K562 (cell line): ENCODE measurements around the gene VPS13D.

Source experiments
- TEAD4 ChIP-seq, 2 experiments: sonication (generic) in 1 of 2; formaldehyde crosslinking in 1 of 2; IDR thresholded peaks; 2 replicates each; pipeline versions ENCODE4 v1.6.1 to v1.8.0; 2012 to 2022; ENCODE audit warnings: borderline replicate concordance in 1 of 2, inconsistent platforms in 1 of 2, low read length in 1 of 2, mild to moderate bottlenecking in 1 of 2, missing genetic modification reagents in 1 of 2
- ZNF431 ChIP-seq: sonication (generic); formaldehyde crosslinking; IDR thresholded peaks from 2 replicates; pipeline ENCODE4 v1.8.0; 2022; ENCODE audit warnings: mild to moderate bottlenecking, missing genetic modification reagents
- TF ChIP-seq, protein P1 (sequence below): sonication (generic); formaldehyde crosslinking; IDR thresholded peaks from 2 replicates; pipeline ENCODE4 v1.8.1; 2022; ENCODE audit warnings: missing genetic modification reagents
- TF ChIP-seq, protein P2 (sequence below), 3 experiments: IDR thresholded peaks in 2 of 3; conservative IDR thresholded peaks in 1 of 3; 2 replicates each; pipeline ENCODE4 v1.5.1; 2011 to 2012; ENCODE audit warnings: low read length in 3 of 3, mild to moderate bottlenecking in 3 of 3, control low read depth in 2 of 3, improper control_type of control experiment in 1 of 3, inconsistent platforms in 1 of 3, low read depth in 1 of 3, mixed read lengths in 1 of 3, moderate library complexity in 1 of 3; ENCODE audit not compliant: insufficient read depth in 2 of 3
- TF ChIP-seq, protein P3 (sequence below): sonication (generic); formaldehyde crosslinking; IDR thresholded peaks from 2 replicates; pipeline ENCODE4 v1.8.0; 2022; ENCODE audit warnings: missing genetic modification reagents, mild to moderate bottlenecking, moderate library complexity, borderline replicate concordance

DNA sequence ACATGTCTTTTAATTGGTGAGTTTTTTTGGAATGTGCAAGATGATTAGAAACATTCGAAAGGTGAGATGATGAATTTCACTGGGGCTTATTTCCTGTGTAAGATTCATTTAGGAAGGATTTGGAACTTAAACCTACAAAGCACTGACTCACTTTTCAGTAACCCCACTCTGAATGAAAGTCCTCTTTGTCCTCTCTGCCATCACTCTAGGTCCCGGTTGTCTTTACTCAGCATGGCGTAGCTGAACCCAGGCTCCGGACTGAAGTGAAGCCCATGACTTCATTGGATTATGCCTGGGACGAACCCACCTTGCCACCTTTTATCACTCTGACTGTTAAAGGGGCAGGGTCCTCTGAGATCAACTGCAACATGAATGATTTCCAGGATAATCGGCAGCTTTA is 139.4 kb downstream of the VPS13D start:
- TF ChIP-seq, protein P1, sequence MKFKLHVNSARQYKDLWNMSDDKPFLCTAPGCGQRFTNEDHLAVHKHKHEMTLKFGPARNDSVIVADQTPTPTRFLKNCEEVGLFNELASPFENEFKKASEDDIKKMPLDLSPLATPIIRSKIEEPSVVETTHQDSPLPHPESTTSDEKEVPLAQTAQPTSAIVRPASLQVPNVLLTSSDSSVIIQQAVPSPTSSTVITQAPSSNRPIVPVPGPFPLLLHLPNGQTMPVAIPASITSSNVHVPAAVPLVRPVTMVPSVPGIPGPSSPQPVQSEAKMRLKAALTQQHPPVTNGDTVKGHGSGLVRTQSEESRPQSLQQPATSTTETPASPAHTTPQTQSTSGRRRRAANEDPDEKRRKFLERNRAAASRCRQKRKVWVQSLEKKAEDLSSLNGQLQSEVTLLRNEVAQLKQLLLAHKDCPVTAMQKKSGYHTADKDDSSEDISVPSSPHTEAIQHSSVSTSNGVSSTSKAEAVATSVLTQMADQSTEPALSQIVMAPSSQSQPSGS = no peak
- TF ChIP-seq, protein P2, sequence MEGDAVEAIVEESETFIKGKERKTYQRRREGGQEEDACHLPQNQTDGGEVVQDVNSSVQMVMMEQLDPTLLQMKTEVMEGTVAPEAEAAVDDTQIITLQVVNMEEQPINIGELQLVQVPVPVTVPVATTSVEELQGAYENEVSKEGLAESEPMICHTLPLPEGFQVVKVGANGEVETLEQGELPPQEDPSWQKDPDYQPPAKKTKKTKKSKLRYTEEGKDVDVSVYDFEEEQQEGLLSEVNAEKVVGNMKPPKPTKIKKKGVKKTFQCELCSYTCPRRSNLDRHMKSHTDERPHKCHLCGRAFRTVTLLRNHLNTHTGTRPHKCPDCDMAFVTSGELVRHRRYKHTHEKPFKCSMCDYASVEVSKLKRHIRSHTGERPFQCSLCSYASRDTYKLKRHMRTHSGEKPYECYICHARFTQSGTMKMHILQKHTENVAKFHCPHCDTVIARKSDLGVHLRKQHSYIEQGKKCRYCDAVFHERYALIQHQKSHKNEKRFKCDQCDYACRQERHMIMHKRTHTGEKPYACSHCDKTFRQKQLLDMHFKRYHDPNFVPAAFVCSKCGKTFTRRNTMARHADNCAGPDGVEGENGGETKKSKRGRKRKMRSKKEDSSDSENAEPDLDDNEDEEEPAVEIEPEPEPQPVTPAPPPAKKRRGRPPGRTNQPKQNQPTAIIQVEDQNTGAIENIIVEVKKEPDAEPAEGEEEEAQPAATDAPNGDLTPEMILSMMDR (IDR thresholded peaks at IDR 0.05 in 2 of 3, conservative IDR thresholded peaks at IDR 0.05 in 1 of 3; ENCODE audit: insufficient read depth in 2 of 3, low read depth in 1 of 3, low read length in 3 of 3) = no peak
- TF ChIP-seq, protein P3, sequence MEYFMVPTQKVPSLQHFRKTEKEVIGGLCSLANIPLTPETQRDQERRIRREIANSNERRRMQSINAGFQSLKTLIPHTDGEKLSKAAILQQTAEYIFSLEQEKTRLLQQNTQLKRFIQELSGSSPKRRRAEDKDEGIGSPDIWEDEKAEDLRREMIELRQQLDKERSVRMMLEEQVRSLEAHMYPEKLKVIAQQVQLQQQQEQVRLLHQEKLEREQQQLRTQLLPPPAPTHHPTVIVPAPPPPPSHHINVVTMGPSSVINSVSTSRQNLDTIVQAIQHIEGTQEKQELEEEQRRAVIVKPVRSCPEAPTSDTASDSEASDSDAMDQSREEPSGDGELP (CRISPR knock-in tag) = no peak
- TF ChIP-seq ZNF431 (CRISPR knock-in tag) = no peak
- no peak for TF ChIP-seq TEAD4 (IDR thresholded peaks at IDR 0.05; ENCODE audit: low read length)
- TF ChIP-seq TEAD4 (CRISPR knock-in tag; IDR thresholded peaks at IDR 0.05; ENCODE audit: borderline replicate concordance) = no peak
